Mesenchymal stem cell (in vitro differentiated cells and primary cell): ENCODE results near the gene MRM3.

ENCODE experiments used
- DNase-seq: peaks from one replicate; pipeline ENCODE4 v3.0.0-alpha.2; 2013
- H2AFZ ChIP-seq: one replicate; pipeline ENCODE4 v1.6.1; 2013; ENCODE audit warnings: low read depth, mild to moderate bottlenecking, control low read depth, inconsistent platforms, low read length, moderate library complexity
- H2AK5ac ChIP-seq: 2 replicates; pipeline ENCODE4 v1.6.1; 2013; ENCODE audit warnings: low read length, moderate library complexity, mild to moderate bottlenecking, inconsistent platforms; ENCODE audit not compliant: severe bottlenecking
- H2BK120ac ChIP-seq: one replicate; pipeline ENCODE4 v1.6.1; 2013; ENCODE audit warnings: low read depth, mild to moderate bottlenecking, inconsistent platforms, low read length, moderate library complexity
- H2BK12ac ChIP-seq, 2 experiments: one replicate each; pipeline ENCODE4 v1.6.1; 2013; ENCODE audit warnings: inconsistent platforms in 2 of 2, low read length in 2 of 2, mild to moderate bottlenecking in 2 of 2, moderate library complexity in 2 of 2, control low read depth in 1 of 2
- H2BK15ac ChIP-seq: one replicate; pipeline ENCODE4 v1.6.1; 2013; ENCODE audit warnings: mild to moderate bottlenecking, low read depth, inconsistent platforms; ENCODE audit not compliant: poor library complexity, severe bottlenecking
- H2BK5ac ChIP-seq: 2 replicates; pipeline ENCODE4 v1.6.1; 2013; ENCODE audit warnings: low read depth, mild to moderate bottlenecking, low read length, control low read depth, inconsistent platforms; ENCODE audit not compliant: poor library complexity, severe bottlenecking
- H3K14ac ChIP-seq, 2 experiments: one replicate each; pipeline ENCODE4 v1.6.1; 2013; ENCODE audit warnings: inconsistent platforms in 2 of 2, low read length in 2 of 2, control low read depth in 1 of 2, mild to moderate bottlenecking in 1 of 2, moderate library complexity in 1 of 2
- H3K18ac ChIP-seq, 2 experiments: one replicate each; pipeline ENCODE4 v1.6.1; 2013; ENCODE audit warnings: inconsistent platforms in 2 of 2, low read length in 2 of 2, control low read depth in 1 of 2, low read depth in 1 of 2, mild to moderate bottlenecking in 1 of 2
- H3K23ac ChIP-seq, 2 experiments: one replicate each; pipeline ENCODE4 v1.6.1; 2013; ENCODE audit warnings: inconsistent platforms in 2 of 2, low read length in 2 of 2, mild to moderate bottlenecking in 2 of 2, moderate library complexity in 2 of 2, control low read depth in 1 of 2
- H3K27ac ChIP-seq: 2 replicates; pipeline ENCODE4 v1.5.1; 2013; ENCODE audit warnings: mild to moderate bottlenecking, moderate library complexity, low read length, control low read depth, inconsistent platforms; ENCODE audit not compliant: poor library complexity, severe bottlenecking
- H3K27me3 ChIP-seq, 2 experiments: 2 replicates each; pipeline versions ENCODE4 v1.6.1 to v1.7.0; 2013; ENCODE audit warnings: low read length in 2 of 2, mild to moderate bottlenecking in 2 of 2, moderate library complexity in 2 of 2, control low read depth in 1 of 2, inconsistent platforms in 1 of 2; ENCODE audit not compliant: control insufficient read depth in 1 of 2, insufficient read depth in 1 of 2
- H3K36me3 ChIP-seq, 2 experiments: 2 replicates each; pipeline versions ENCODE4 v1.6.1 to v1.7.0; 2013; ENCODE audit warnings: low read length in 2 of 2, control low read depth in 1 of 2, inconsistent platforms in 1 of 2, low read depth in 1 of 2, mild to moderate bottlenecking in 1 of 2; ENCODE audit not compliant: insufficient read depth in 2 of 2, control insufficient read depth in 1 of 2
- H3K4ac ChIP-seq, 2 experiments: one replicate each; pipeline ENCODE4 v1.6.1; 2013; ENCODE audit warnings: inconsistent platforms in 2 of 2, low read length in 2 of 2, mild to moderate bottlenecking in 2 of 2, moderate library complexity in 2 of 2, control low read depth in 1 of 2, low read depth in 1 of 2
- H3K4me1 ChIP-seq: 2 replicates; pipeline ENCODE4 v1.6.1; 2013; ENCODE audit warnings: low read depth, low read length, control low read depth; ENCODE audit not compliant: control insufficient read depth, insufficient read depth
- H3K4me2 ChIP-seq: 2 replicates; pipeline ENCODE4 v1.6.1; 2013; ENCODE audit warnings: low read length, mild to moderate bottlenecking, inconsistent platforms; ENCODE audit not compliant: poor library complexity, severe bottlenecking
- H3K4me3 ChIP-seq, 2 experiments: 2 replicates each; pipeline versions ENCODE4 v1.5.1 to v1.7.0; 2013; ENCODE audit warnings: low read length in 2 of 2, mild to moderate bottlenecking in 2 of 2, control low read depth in 1 of 2, low read depth in 1 of 2; ENCODE audit not compliant: insufficient read depth in 1 of 2
- H3K79me1 ChIP-seq: replicated peaks from 2 replicates; pipeline ENCODE4 v1.6.1; 2013; ENCODE audit warnings: mild to moderate bottlenecking, control low read depth, low read length, inconsistent platforms; ENCODE audit not compliant: poor library complexity, severe bottlenecking
- H3K9ac ChIP-seq: 2 replicates; pipeline ENCODE4 v1.7.0; 2013; ENCODE audit warnings: mild to moderate bottlenecking, low read length, moderate library complexity
- H3K9me3 ChIP-seq: 2 replicates; pipeline ENCODE4 v1.7.0; 2013; ENCODE audit warnings: mild to moderate bottlenecking, low read length; ENCODE audit not compliant: control insufficient read depth
- H4K8ac ChIP-seq: one replicate; pipeline ENCODE4 v1.6.1; 2013; ENCODE audit warnings: inconsistent platforms, mild to moderate bottlenecking, low read length, moderate library complexity
- H4K91ac ChIP-seq: one replicate; pipeline ENCODE4 v1.6.1; 2013; ENCODE audit warnings: mild to moderate bottlenecking, low read length, inconsistent platforms
- WGBS: methylation state at CpG from one replicate; pipeline ENCODE4 v1.1.7; 2013; ENCODE audit warnings: mixed read lengths; 5-methylcytosine and 5-hydroxymethylcytosine counted together

The MRM3 gene

GRCh38 chr17:744937-745336 is 37.2 kb upstream of the MRM3 start:
- Histone ChIP-seq H3K4me1 (no peaks in the 10 kb centered on the region), H3K79me1 (peaks cover 55% of the 10 kb centered on the region), H3K27me3 (no peaks in the 10 kb centered on the region), H3K18ac (no peak overlapping the region), H3K4me2 (no peak overlapping the region), H2BK12ac (no peak overlapping the region), H3K14ac (no peak overlapping the region), H2BK120ac (no peak overlapping the region), H3K27ac (no peak overlapping the region), H2BK15ac (no peak overlapping the region), H2BK5ac (no peak overlapping the region), H3K23ac (no peak overlapping the region), H3K36me3 (peaks cover 76 to 79% of the 10 kb centered on the region in 2 experiments), H3K9ac (no peak overlapping the region), H3K4me3 (no peak overlapping the region), H3K4ac (no peak overlapping the region), H2AFZ (no peak overlapping the region), H4K91ac (no peak overlapping the region), H4K8ac (no peak overlapping the region), H3K9me3 (no peaks in the 10 kb centered on the region), H2AK5ac (no peak overlapping the region)
- WGBS: 93% methylated on average over 9 of the region's 9 CpGs
- DNase-seq: no peak

DNA sequence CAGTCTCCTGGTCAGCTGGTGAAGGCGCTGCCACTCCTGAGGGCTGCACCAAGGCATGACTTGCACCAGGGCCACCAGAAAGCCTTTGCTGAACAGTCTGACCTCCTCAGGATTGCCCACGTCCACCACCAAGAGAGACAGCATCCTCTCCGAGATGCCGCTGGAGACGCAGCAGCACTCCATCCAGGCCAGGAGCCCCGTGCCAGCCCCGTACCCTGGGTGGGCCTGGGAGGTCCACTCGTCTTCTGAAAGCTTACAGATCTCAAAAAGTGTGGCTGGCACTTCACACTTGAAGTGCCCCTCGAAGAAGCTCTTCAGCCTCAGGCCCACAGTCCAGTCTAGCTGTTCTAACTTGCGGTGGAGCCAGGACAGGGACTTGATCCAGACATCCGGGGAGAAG is 36.7 kb upstream of the MRM3 start:
- no peak for DNase-seq
- no peak overlapping the region for H2AK5ac ChIP-seq
- no peak overlapping the region for H3K18ac ChIP-seq
- H2BK15ac ChIP-seq: no peak overlapping the region
- H3K14ac ChIP-seq: no peak overlapping the region
- H3K9ac ChIP-seq: no peak overlapping the region
- no peak overlapping the region for H3K4ac ChIP-seq
- H3K4me2 ChIP-seq: no peak overlapping the region
- H3K9me3 ChIP-seq: no peaks in the 10 kb centered on the region
- H2BK120ac ChIP-seq: no peak overlapping the region
- no peak overlapping the region for H3K27ac ChIP-seq
- no peak overlapping the region for H3K4me3 ChIP-seq
- peaks cover 71 to 75% of the 10 kb centered on the region in 2 experiments for H3K36me3 ChIP-seq
- H3K79me1 ChIP-seq: peaks cover 53% of the 10 kb centered on the region
- 98% methylated on average over 11 of the region's 11 CpGs for WGBS
- no peak overlapping the region for H2AFZ ChIP-seq
- no peaks in the 10 kb centered on the region for H3K4me1 ChIP-seq
- H3K27me3 ChIP-seq: no peaks in the 10 kb centered on the region
- no peak overlapping the region for H4K91ac ChIP-seq
- H3K23ac ChIP-seq: no peak overlapping the region
- no peak overlapping the region for H2BK5ac ChIP-seq
- no peak overlapping the region for H2BK12ac ChIP-seq
- H4K8ac ChIP-seq: no peak overlapping the region

DNA sequence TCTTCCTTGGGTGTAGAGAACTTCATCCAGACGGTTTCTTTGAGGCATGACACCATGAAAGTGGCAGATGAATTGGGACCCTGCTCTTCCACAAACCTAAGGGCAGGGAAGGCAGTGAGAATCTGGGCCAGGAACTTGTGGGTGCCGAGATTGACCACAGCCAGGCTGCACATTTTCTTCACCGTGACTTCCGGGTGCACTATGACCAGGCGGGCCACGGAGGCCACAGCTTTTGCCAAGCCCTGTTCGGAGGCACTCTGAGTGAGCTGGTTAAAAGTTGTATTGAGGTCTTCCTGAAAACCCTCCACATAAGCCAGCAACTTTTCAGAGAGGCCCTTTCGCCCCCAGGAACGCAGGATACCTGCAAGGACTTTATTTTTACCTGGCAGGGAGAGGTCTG is 36.0 kb upstream of the MRM3 start:
- H3K9me3 ChIP-seq: no peaks in the 10 kb centered on the region
- H2AK5ac ChIP-seq: no peak overlapping the region
- H4K91ac ChIP-seq: no peak overlapping the region
- H2BK120ac ChIP-seq: no peak overlapping the region
- no peak overlapping the region for H2AFZ ChIP-seq
- H3K36me3 ChIP-seq: peaks cover 66 to 67% of the 10 kb centered on the region in 2 experiments
- no peak overlapping the region for H3K4me3 ChIP-seq
- H3K14ac ChIP-seq: no peak overlapping the region
- H3K4me2 ChIP-seq: no peak overlapping the region
- no peak overlapping the region for H3K4ac ChIP-seq
- H3K27me3 ChIP-seq: no peaks in the 10 kb centered on the region
- peaks cover 55% of the 10 kb centered on the region for H3K79me1 ChIP-seq
- H3K9ac ChIP-seq: no peak overlapping the region
- H3K23ac ChIP-seq: no peak overlapping the region
- no peak overlapping the region for H3K18ac ChIP-seq
- H2BK15ac ChIP-seq: no peak overlapping the region
- no peak overlapping the region for H4K8ac ChIP-seq
- H2BK5ac ChIP-seq: no peak overlapping the region
- WGBS: 98% methylated on average over 9 of the region's 9 CpGs
- no peak overlapping the region for H3K27ac ChIP-seq
- H3K4me1 ChIP-seq: peaks cover 1% of the 10 kb centered on the region
- no peak for DNase-seq
- H2BK12ac ChIP-seq: no peak overlapping the region

DNA sequence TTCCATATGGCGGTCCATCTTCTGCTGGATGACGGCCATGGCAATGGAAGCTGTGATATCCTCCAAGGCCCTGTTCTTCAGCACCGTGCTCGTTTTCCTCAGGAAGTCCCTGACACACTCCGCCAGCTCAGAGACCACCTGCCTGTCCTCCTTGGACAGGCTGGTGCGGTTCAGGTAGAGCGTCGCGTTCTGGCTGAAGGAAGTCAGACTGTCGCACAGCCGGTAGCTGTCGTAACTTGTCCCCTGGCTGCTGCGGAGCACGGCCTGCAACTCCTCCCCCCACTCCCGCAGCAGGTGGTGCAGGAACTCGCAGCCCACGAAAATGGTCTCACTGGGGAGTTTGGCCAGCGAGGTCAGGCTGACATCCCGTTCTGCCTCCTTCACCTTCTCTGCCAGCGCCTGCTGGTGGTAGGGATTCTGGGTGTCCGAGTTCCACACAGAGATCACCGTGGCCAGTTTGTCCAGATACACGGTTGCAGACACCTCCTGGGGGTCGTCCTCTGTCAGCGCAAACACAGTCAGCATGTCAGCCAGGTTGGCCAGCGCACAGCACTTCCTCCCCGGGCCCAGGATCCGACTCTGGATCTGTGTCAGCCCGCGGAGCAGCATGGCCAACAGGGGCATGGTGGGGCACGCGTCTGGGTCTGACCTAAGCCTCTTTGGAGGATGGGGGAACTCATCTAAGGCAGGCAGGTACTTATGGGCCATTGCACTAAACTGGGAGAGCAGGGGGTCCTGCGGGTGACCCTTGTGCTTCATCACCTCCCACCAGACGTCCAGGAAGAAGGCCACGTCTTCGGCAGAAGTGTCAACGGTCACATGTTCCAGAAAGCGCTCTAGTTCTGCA is 35.1 kb upstream of the MRM3 start:
- no peak overlapping the region for H4K91ac ChIP-seq
- H3K36me3 ChIP-seq: peaks cover 58 to 59% of the 10 kb centered on the region in 2 experiments
- no peak overlapping the region for H2BK5ac ChIP-seq
- 96% methylated on average over 38 of the region's 38 CpGs for WGBS
- H3K79me1 ChIP-seq: peaks cover 57% of the 10 kb centered on the region
- no peaks in the 10 kb centered on the region for H3K27me3 ChIP-seq
- no peak overlapping the region for H3K14ac ChIP-seq
- H3K18ac ChIP-seq: no peak overlapping the region
- no peak overlapping the region for H3K27ac ChIP-seq
- peaks cover 9% of the 10 kb centered on the region for H3K4me1 ChIP-seq
- H2BK12ac ChIP-seq: no peak overlapping the region
- no peaks in the 10 kb centered on the region for H3K9me3 ChIP-seq
- H2BK15ac ChIP-seq: no peak overlapping the region
- no peak overlapping the region for H3K23ac ChIP-seq
- no peak overlapping the region for H3K4ac ChIP-seq
- no peak overlapping the region for H2AFZ ChIP-seq
- no peak overlapping the region for H2AK5ac ChIP-seq
- no peak overlapping the region for H3K9ac ChIP-seq
- DNase-seq: no peak
- no peak overlapping the region for H4K8ac ChIP-seq
- no peak overlapping the region for H3K4me2 ChIP-seq
- no peak overlapping the region for H2BK120ac ChIP-seq
- H3K4me3 ChIP-seq: no peak overlapping the region
